Measurements from ENCODE around the gene PDAP1. TPM values are rescaled to one million over a fixed set of nuclear protein-coding genes. Genes with fewer than 3 reads are reported as not detected.
A peak's percentile ranks its signal among the peaks of the same experiment; 100 is the strongest.
"Not testable (repeated sequence)": the region's sequence is repeated elsewhere in the genome, so short reads cannot be mapped to it uniquely, and the experiment has no call there.

Gene PDAP1
- total RNA-seq, result 95.1 TPM

GRCh38 chr7:99408379-99409191 lies at the start of gene PDAP1, which contains the start of gene BUD31:
TSS of gene PDAP1 (minus strand) at chr7:99408597. CDS start at chr7:99408548, 49 bp downstream.
TSS of gene BUD31 (plus strand) at chr7:99408969. CDS start at chr7:99411093, 2,124 bp downstream.
- peak; percentile 94 for DNase-seq (ENCODE audit: low spot score)

GRCh38 chr7:99457650-99458493 lies 49.5 kb upstream of the PDAP1 start:
- no peak for DNase-seq (ENCODE audit: low spot score)

GRCh38 chr7:99457050-99457649 lies 48.8 kb upstream of the PDAP1 start:
- no peak for DNase-seq (ENCODE audit: low spot score)

- no peak for DNase-seq (ENCODE audit: low spot score)
Measured at GRCh38 chr7:99456288-99456687, 47.9 kb upstream of the PDAP1 start.

GRCh38 chr7:99455874-99456273 lies 47.5 kb upstream of the PDAP1 start:
- no peak for DNase-seq (ENCODE audit: low spot score)

GRCh38 chr7:99453105-99453504 lies 44.7 kb upstream of the PDAP1 start:
- no peak for DNase-seq (ENCODE audit: low spot score)

GRCh38 chr7:99452541-99452940 lies 44.1 kb upstream of the PDAP1 start:
- no peak for DNase-seq (ENCODE audit: low spot score)

- no peak for DNase-seq (ENCODE audit: low spot score)
Measured at GRCh38 chr7:99451936-99452335, 43.5 kb upstream of the PDAP1 start.

GRCh38 chr7:99449326-99449725 lies 40.9 kb upstream of the PDAP1 start:
- no peak for DNase-seq (ENCODE audit: low spot score)

- no peak for DNase-seq (ENCODE audit: low spot score)
Measured at GRCh38 chr7:99448855-99449254, 40.5 kb upstream of the PDAP1 start.

GRCh38 chr7:99447943-99448342 lies 39.5 kb upstream of the PDAP1 start:
- DNase-seq (ENCODE audit: low spot score), result no peak

- DNase-seq (ENCODE audit: low spot score), result no peak
Measured at GRCh38 chr7:99446096-99446495, 37.7 kb upstream of the PDAP1 start.

- no peak for DNase-seq (ENCODE audit: low spot score)
Measured at GRCh38 chr7:99440195-99440594, 31.8 kb upstream of the PDAP1 start.

- DNase-seq (ENCODE audit: low spot score), result peak; percentile 96
Measured at GRCh38 chr7:99438573-99439480, 30.4 kb upstream of the PDAP1 start, which contains the start of the genes CPSF4 and PTCD1. TSS of gene CPSF4 (plus strand) at chr7:99438943. CDS start at chr7:99439083, 140 bp downstream. TSS of gene PTCD1 (minus strand) at chr7:99438798. CDS start at chr7:99435242, 3,556 bp downstream.

GRCh38 chr7:99437946-99438572 lies 29.7 kb upstream of the PDAP1 start:
- DNase-seq (ENCODE audit: low spot score), result no peak

GRCh38 chr7:99433158-99433557 lies 24.8 kb upstream of the PDAP1 start:
- no peak for DNase-seq (ENCODE audit: low spot score)

- DNase-seq (ENCODE audit: low spot score), result not testable (repeated sequence)
Measured at GRCh38 chr7:99431756-99432540, 23.6 kb upstream of the PDAP1 start.

- no peak for DNase-seq (ENCODE audit: low spot score)
Measured at GRCh38 chr7:99429756-99430155, 21.4 kb upstream of the PDAP1 start.

GRCh38 chr7:99428972-99429566 lies 20.7 kb upstream of the PDAP1 start:
- no peak for DNase-seq (ENCODE audit: low spot score)

Data from ureter (tissue), 1 donor.